Measurements from ENCODE around the gene UCHL3. TPM values are rescaled to one million over a fixed set of nuclear protein-coding genes. Genes with fewer than 3 reads are reported as not detected.

Gene UCHL3
- total and polyA plus RNA-seq, 2 experiments from 2014 or later: 64.6 to 143 TPM

DNA sequence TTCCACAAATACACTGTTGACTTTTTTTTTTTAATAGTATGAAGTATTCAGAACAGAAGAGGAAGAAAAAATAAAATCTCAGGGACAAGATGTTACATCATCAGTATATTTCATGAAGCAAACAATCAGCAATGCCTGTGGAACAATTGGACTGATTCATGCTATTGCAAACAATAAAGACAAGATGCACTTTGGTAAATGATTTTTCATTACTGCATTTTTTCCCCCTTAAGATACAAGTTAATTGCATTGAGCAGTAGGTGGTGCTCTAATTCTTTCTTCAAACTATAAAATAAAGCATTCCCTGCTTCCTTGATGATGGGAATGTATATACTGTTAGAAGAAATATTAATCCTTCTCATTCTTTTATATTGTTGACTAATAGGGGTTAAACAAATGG lies 17.1 kb downstream of the UCHL3 start:
- DNase-seq (ENCODE audit: low spot score) (peak; percentile 29), ATAC-seq (no peak)
- Mint-ChIP-seq H3K9me3 (no peaks in the 10 kb centered on the region), H3K4me1 (no peaks in the 10 kb centered on the region), H3K27me3 (ENCODE audit: insufficient read depth, low read depth, poor library complexity) (peaks cover 2% of the 10 kb centered on the region), H3K36me3 (ENCODE audit: low read depth) (peaks cover 27% of the 10 kb centered on the region; the same call in 2 of the 3 replicates), H3K27ac (no peak overlapping the region), H3K4me3 (no peak overlapping the region)
- Histone ChIP-seq H3K27ac (ENCODE audit: low read depth) (no peak overlapping the region), H4K20me1 (replicated peaks; ENCODE audit: insufficient read depth) (no peaks in the 10 kb centered on the region), H3K27me3 (ENCODE audit: insufficient read depth) (no peaks in the 10 kb centered on the region), H3K4me2 (no peak overlapping the region), H3F3A (replicated peaks; ENCODE audit: low read depth) (no peaks in the 10 kb centered on the region), H3K9me2 (ENCODE audit: insufficient read depth) (no peaks in the 10 kb centered on the region), H3K4me3 (no peak overlapping the region), H3K4me1 (ENCODE audit: insufficient read depth) (no peaks in the 10 kb centered on the region), H2AFZ (no peak overlapping the region), H3K36me3 (ENCODE audit: insufficient read depth) (peaks cover 5% of the 10 kb centered on the region; the same call in 1 of the 2 replicates), H3K79me2 (replicated peaks; ENCODE audit: insufficient read depth) (no peaks in the 10 kb centered on the region)
- no peak for TF ChIP-seq STAT1 (IDR thresholded peaks at IDR 0.05; ENCODE audit: unreplicated experiment)
- no peak for TF ChIP-seq REST (IDR thresholded peaks at IDR 0.05; ENCODE audit: unreplicated experiment)
- TF ChIP-seq CTCF (conservative IDR thresholded peaks at IDR 0.05; ENCODE audit: low read depth in 2 of 2): peak in 1 of 2 experiments; percentile 59; a peak in 3 of 4 replicates

GRCh38 chr13:75569576-75569975 lies 20.0 kb downstream of the UCHL3 start:
- no peaks in the 10 kb centered on the region for H3K9me2 ChIP-seq (ENCODE audit: insufficient read depth)
- Mint-ChIP-seq H3K36me3 (ENCODE audit: low read depth) (peaks cover 49% of the 10 kb centered on the region), H3K27me3 (ENCODE audit: insufficient read depth, low read depth, poor library complexity) (no peaks in the 10 kb centered on the region), H3K4me3 (no peak overlapping the region), H3K9me3 (no peaks in the 10 kb centered on the region; the same call in 2 of the 3 replicates), H3K4me1 (no peaks in the 10 kb centered on the region), H3K27ac (peak overlapping the region; percentile 13; the same call in 1 of the 2 replicates)
- peaks cover 5% of the 10 kb centered on the region; the same call in 1 of the 2 replicates for H3K36me3 ChIP-seq (ENCODE audit: insufficient read depth)
- no peaks in the 10 kb centered on the region for H3K4me1 ChIP-seq (ENCODE audit: insufficient read depth)
- no peak overlapping the region for H2AFZ ChIP-seq
- ATAC-seq (no peak), DNase-seq (ENCODE audit: low spot score) (no peak)
- no peak overlapping the region for H3K27ac ChIP-seq (ENCODE audit: low read depth)
- H4K20me1 ChIP-seq (replicated peaks; ENCODE audit: insufficient read depth): no peaks in the 10 kb centered on the region; the same call in 1 of the 2 replicates
- H3K79me2 ChIP-seq (replicated peaks; ENCODE audit: insufficient read depth): no peaks in the 10 kb centered on the region; the same call in 1 of the 2 replicates
- H3F3A ChIP-seq (replicated peaks; ENCODE audit: low read depth): no peaks in the 10 kb centered on the region
- H3K4me2 ChIP-seq: no peak overlapping the region
- no peaks in the 10 kb centered on the region for H3K27me3 ChIP-seq (ENCODE audit: insufficient read depth)
- H3K4me3 ChIP-seq: no peak overlapping the region
- TF ChIP-seq ETS1 (IDR thresholded peaks at IDR 0.05) (no peak), POLR2AphosphoS5 (IDR thresholded peaks at IDR 0.05; ENCODE audit: low read depth) (no peak), CREB1 (CRISPR knock-in tag; IDR thresholded peaks at IDR 0.05; ENCODE audit: low read depth) (no peak), ZNF331 (CRISPR knock-in tag; IDR thresholded peaks at IDR 0.05; ENCODE audit: low read depth) (no peak), STAT1 (IDR thresholded peaks at IDR 0.05; ENCODE audit: unreplicated experiment) (no peak), NANOG (IDR thresholded peaks at IDR 0.05; ENCODE audit: borderline replicate concordance) (no peak), ZNF114 (CRISPR knock-in tag; IDR thresholded peaks at IDR 0.05) (no peak)

All from GM23338 (cell line).